ENCODE data around the gene STOX1. TPM values are rescaled to one million over a fixed set of nuclear protein-coding genes. Genes with fewer than 3 reads are reported as not detected.

Gene STOX1
- total RNA-seq, 3 donors from 2014 or later (not counting 1 experiment from before 2014, with no cell fraction given) = 0.07 TPM; not detected in 2

- H3K36me3 Mint-ChIP-seq = peaks cover 20% of the 10 kb centered on the region
- no peaks in the 10 kb centered on the region for H3K27me3 Mint-ChIP-seq (ENCODE audit: low read depth in 2 of 2)
- H3K9me3 Mint-ChIP-seq = no peaks in the 10 kb centered on the region
- no peak overlapping the region for H3K27ac Mint-ChIP-seq
- intact Hi-C loops (cut with micrococcal nuclease) = no loop called here
- 95% methylated on average over 7 of the region's 7 CpGs for WGBS (ENCODE audit: insufficient coverage)
- H3K27ac ChIP-seq (ENCODE audit: low read length) = no peak overlapping the region
- ATAC-seq (no peak), DNase-seq (no peak)
- no peaks in the 10 kb centered on the region for H3K27me3 ChIP-seq (ENCODE audit: control insufficient read depth, insufficient read depth, low read length)
- no peaks in the 10 kb centered on the region for H3K9me3 ChIP-seq (ENCODE audit: control insufficient read depth, insufficient read depth, low read length)
- H3K4me1 ChIP-seq (ENCODE audit: control insufficient read depth, insufficient read depth, low read length) = no peaks in the 10 kb centered on the region
- peaks cover 51% of the 10 kb centered on the region for H3K36me3 ChIP-seq (ENCODE audit: control insufficient read depth, insufficient read depth, low read length)
- no peak overlapping the region for H3K4me3 ChIP-seq (ENCODE audit: low read length)
- no peak for TF ChIP-seq CTCF (IDR thresholded peaks at IDR 0.05)
- peaks cover 5 to 8% of the 10 kb centered on the region in 2 donors for H3K4me1 Mint-ChIP-seq
- H3K4me3 Mint-ChIP-seq = no peak overlapping the region
Observed at GRCh38 chr10:68784476-68784875, 42.9 kb upstream of the STOX1 start.

GRCh38 chr10:68787813-68788212, 39.5 kb upstream of the STOX1 start:
- Histone ChIP-seq H3K27ac (ENCODE audit: low read length) (no peak overlapping the region), H3K9me3 (ENCODE audit: control insufficient read depth, insufficient read depth, low read length) (no peaks in the 10 kb centered on the region), H3K4me1 (ENCODE audit: control insufficient read depth, insufficient read depth, low read length) (no peaks in the 10 kb centered on the region), H3K27me3 (ENCODE audit: control insufficient read depth, insufficient read depth, low read length) (no peaks in the 10 kb centered on the region), H3K4me3 (ENCODE audit: low read length) (no peak overlapping the region), H3K36me3 (ENCODE audit: control insufficient read depth, insufficient read depth, low read length) (peaks cover 60% of the 10 kb centered on the region)
- Mint-ChIP-seq H3K9me3 (no peaks in the 10 kb centered on the region), H3K4me1 (peaks cover 0 to 5% of the 10 kb centered on the region in 2 donors), H3K36me3 (peaks cover 20% of the 10 kb centered on the region), H3K4me3 (no peak overlapping the region), H3K27me3 (ENCODE audit: low read depth in 2 of 2) (no peaks in the 10 kb centered on the region), H3K27ac (no peak overlapping the region)
- ATAC-seq (no peak), DNase-seq (no peak)
- intact Hi-C loops (cut with micrococcal nuclease) = no loop called here
- WGBS (ENCODE audit: insufficient coverage) = 81% methylated on average over 3 of the region's 3 CpGs
- TF ChIP-seq CTCF (IDR thresholded peaks at IDR 0.05) = no peak

GRCh38 chr10:68790476-68790875, 36.9 kb upstream of the STOX1 start:
- H3K36me3 ChIP-seq (ENCODE audit: control insufficient read depth, insufficient read depth, low read length) = peaks cover 60% of the 10 kb centered on the region
- peaks cover 0 to 5% of the 10 kb centered on the region in 2 donors for H3K4me1 Mint-ChIP-seq
- DNase-seq = no peak
- no peak overlapping the region for H3K27ac ChIP-seq (ENCODE audit: low read length)
- no peak for TF ChIP-seq CTCF (IDR thresholded peaks at IDR 0.05)
- H3K9me3 ChIP-seq (ENCODE audit: control insufficient read depth, insufficient read depth, low read length) = no peaks in the 10 kb centered on the region
- H3K4me1 ChIP-seq (ENCODE audit: control insufficient read depth, insufficient read depth, low read length) = no peaks in the 10 kb centered on the region
- intact Hi-C loops (cut with micrococcal nuclease) = no loop called here
- H3K4me3 Mint-ChIP-seq = no peak overlapping the region
- H3K4me3 ChIP-seq (ENCODE audit: low read length) = no peak overlapping the region
- H3K36me3 Mint-ChIP-seq = peaks cover 18% of the 10 kb centered on the region
- WGBS (ENCODE audit: insufficient coverage) = 93% methylated on average over 10 of the region's 10 CpGs
- H3K27me3 Mint-ChIP-seq (ENCODE audit: low read depth in 2 of 2) = no peaks in the 10 kb centered on the region
- no peaks in the 10 kb centered on the region for H3K9me3 Mint-ChIP-seq
- no peaks in the 10 kb centered on the region for H3K27me3 ChIP-seq (ENCODE audit: control insufficient read depth, insufficient read depth, low read length)
- H3K27ac Mint-ChIP-seq = no peak overlapping the region
- ATAC-seq = no peak

GRCh38 chr10:68792115-68792514, 35.2 kb upstream of the STOX1 start:
- Mint-ChIP-seq H3K36me3 (peaks cover 1% of the 10 kb centered on the region), H3K4me1 (no peaks in the 10 kb centered on the region), H3K9me3 (no peaks in the 10 kb centered on the region), H3K4me3 (no peak overlapping the region), H3K27ac (no peak overlapping the region), H3K27me3 (ENCODE audit: low read depth in 2 of 2) (no peaks in the 10 kb centered on the region)
- H3K36me3 ChIP-seq (ENCODE audit: control insufficient read depth, insufficient read depth, low read length) = peaks cover 44% of the 10 kb centered on the region
- DNase-seq = peak in 1 of 2 donors; percentile 15
- WGBS (ENCODE audit: insufficient coverage) = 81% methylated on average over 1 of the region's 1 CpG
- no peak overlapping the region for H3K4me3 ChIP-seq (ENCODE audit: low read length)
- H3K27me3 ChIP-seq (ENCODE audit: control insufficient read depth, insufficient read depth, low read length) = no peaks in the 10 kb centered on the region
- H3K4me1 ChIP-seq (ENCODE audit: control insufficient read depth, insufficient read depth, low read length) = no peaks in the 10 kb centered on the region
- no peak for ATAC-seq
- no peaks in the 10 kb centered on the region for H3K9me3 ChIP-seq (ENCODE audit: control insufficient read depth, insufficient read depth, low read length)
- no peak overlapping the region for H3K27ac ChIP-seq (ENCODE audit: low read length)
- intact Hi-C loops (cut with micrococcal nuclease) = no loop called here
- no peak for TF ChIP-seq CTCF (IDR thresholded peaks at IDR 0.05)
